Peyer's patch (tissue), 4 donors: ENCODE results near the gene TEAD3. TPM values are rescaled to one million over a fixed set of nuclear protein-coding genes. Genes with fewer than 3 reads are reported as not detected.
A peak's percentile ranks its signal among the peaks of the same experiment; 100 is the strongest.
"Not testable (repeated sequence)": the region's sequence is repeated elsewhere in the genome, so short reads cannot be mapped to it uniquely, and the experiment has no call there.

Experiments used
- DNase-seq, 3 donors: peaks; one replicate each; pipeline ENCODE4 v3.0.0-alpha.2; 2017 to 2019
- H3K27ac ChIP-seq, 4 donors: fragments of 200-600 bp; sonication (generic); one replicate each; pipeline ENCODE4 v1.5.1; 2016 to 2019
- H3K27me3 ChIP-seq, 2 donors: fragments of 200-600 bp; sonication (generic); one replicate each; pipeline ENCODE4 v1.5.1; 2019
- H3K36me3 ChIP-seq, 3 donors: fragments of 200-600 bp; sonication (generic); one replicate each; pipeline ENCODE4 v1.5.1; 2016 to 2019
- H3K4me1 ChIP-seq, 4 donors: fragments of 200-600 bp; sonication (generic); one replicate each; pipeline ENCODE4 v1.5.1; 2016 to 2019
- H3K4me3 ChIP-seq, 4 donors: fragments of 200-600 bp; sonication (generic); 1 replicate in 3 of 4; 2 replicates in 1 of 4; pipeline ENCODE4 v1.5.1; 2016 to 2019; ENCODE audit warnings: mild to moderate bottlenecking in 1 of 4
- H3K9me3 ChIP-seq, 4 donors: fragments of 200-600 bp; sonication (generic); one replicate each; pipeline ENCODE4 v1.5.1; 2016 to 2019; ENCODE audit warnings: mild to moderate bottlenecking in 1 of 4
- CTCF ChIP-seq, 6 experiments: fragments of 450-650 bp in 4 of 6; fragments of 200-600 bp in 2 of 6; sonication (generic) in 1 of 6; IDR thresholded peaks; one replicate each; pipeline ENCODE4 v1.5.1; 2017 to 2019; ENCODE audit warnings: antibody characterized with exemption in 6 of 6, mild to moderate bottlenecking in 3 of 6, moderate library complexity in 1 of 6
- POLR2A ChIP-seq, 2 donors: fragments of 450-650 bp; IDR thresholded peaks; one replicate each; pipeline ENCODE4 v1.5.1; 2017; ENCODE audit warnings: antibody characterized with exemption in 2 of 2, mild to moderate bottlenecking in 2 of 2, moderate library complexity in 2 of 2
- total RNA-seq, 4 donors: library from RNA; depleted of rRNA; stranded (reverse); fragments of >200 nt; gene quantifications; one replicate each; pipeline ENCODE4 v1.1.0, GENCODE V29; 2016

TEAD3 gene
- total RNA-seq = 10 to 100 TPM; 10.7 to 32.9 (median 27.4) TPM

- peak; percentile 26 to 85 (median 71) for DNase-seq
- Histone ChIP-seq H3K4me1 (peaks cover 0 to 42% (median 8%) of the 10 kb centered on the region in 4 donors), H3K36me3 (no peaks in the 10 kb centered on the region), H3K4me3 (peak within 1 kb of the TSS; percentile 81 to 99 (median 91)), H3K27ac (peak within 1 kb of the TSS; percentile 80 to 99 (median 98)), H3K27me3 (no peaks in the 10 kb centered on the region), H3K9me3 (no peaks in the 10 kb centered on the region)
- TF ChIP-seq POLR2A (IDR thresholded peaks at IDR 0.05) (peak in 1 of 2 donors; percentile 17), CTCF (IDR thresholded peaks at IDR 0.05) (peak in 1 of 6 experiments; percentile 1)
Measured at GRCh38 chr6:35496841-35497570, at the start of gene TEAD3. TEAD3 (minus strand) TSS chr6:35497079.

DNA sequence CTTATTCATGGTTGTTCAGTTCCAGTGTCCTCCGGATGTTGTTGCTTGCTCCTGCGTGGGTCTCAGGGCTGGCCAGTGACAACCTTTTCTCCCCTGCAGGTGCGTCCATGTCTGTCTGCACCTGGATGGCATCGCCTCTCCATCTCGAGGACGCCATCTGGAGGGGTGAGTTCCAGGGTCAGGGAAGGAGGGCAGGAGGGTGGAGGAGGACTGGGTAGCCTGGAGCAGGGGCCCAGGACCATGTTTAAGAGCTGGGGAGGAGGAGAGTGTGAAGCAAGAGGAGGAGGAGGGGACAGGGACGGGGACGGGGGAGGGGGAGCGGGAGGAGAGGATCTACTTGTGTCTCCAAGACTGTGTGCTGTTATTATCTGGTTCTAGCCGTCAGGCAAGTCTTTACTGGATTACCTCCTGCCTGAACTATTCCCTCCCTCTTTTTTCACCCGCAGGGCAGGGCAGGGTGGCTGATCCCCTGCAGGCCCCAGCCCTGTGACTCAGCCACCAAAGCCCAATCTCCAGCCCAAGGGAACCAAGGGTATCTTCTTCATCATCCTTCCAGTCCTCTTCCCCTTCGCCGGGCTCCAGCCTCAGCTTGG, 48.0 kb upstream of the TEAD3 start:
- Histone ChIP-seq H3K9me3 (no peaks in the 10 kb centered on the region), H3K36me3 (no peaks in the 10 kb centered on the region), H3K27ac (no peak overlapping the region), H3K27me3 (no peaks in the 10 kb centered on the region), H3K4me3 (no peak overlapping the region), H3K4me1 (no peaks in the 10 kb centered on the region)
- DNase-seq = no peak
- TF ChIP-seq POLR2A (IDR thresholded peaks at IDR 0.05) (no peak), CTCF (IDR thresholded peaks at IDR 0.05) (no peak)

GRCh38 chr6:35543459-35544193, 46.7 kb upstream of the TEAD3 start:
- Histone ChIP-seq H3K9me3 (no peaks in the 10 kb centered on the region), H3K4me3 (no peak overlapping the region), H3K36me3 (no peaks in the 10 kb centered on the region), H3K27me3 (no peaks in the 10 kb centered on the region), H3K4me1 (no peaks in the 10 kb centered on the region), H3K27ac (no peak overlapping the region)
- TF ChIP-seq CTCF (IDR thresholded peaks at IDR 0.05) (no peak), POLR2A (IDR thresholded peaks at IDR 0.05) (no peak)
- no peak for DNase-seq

DNA sequence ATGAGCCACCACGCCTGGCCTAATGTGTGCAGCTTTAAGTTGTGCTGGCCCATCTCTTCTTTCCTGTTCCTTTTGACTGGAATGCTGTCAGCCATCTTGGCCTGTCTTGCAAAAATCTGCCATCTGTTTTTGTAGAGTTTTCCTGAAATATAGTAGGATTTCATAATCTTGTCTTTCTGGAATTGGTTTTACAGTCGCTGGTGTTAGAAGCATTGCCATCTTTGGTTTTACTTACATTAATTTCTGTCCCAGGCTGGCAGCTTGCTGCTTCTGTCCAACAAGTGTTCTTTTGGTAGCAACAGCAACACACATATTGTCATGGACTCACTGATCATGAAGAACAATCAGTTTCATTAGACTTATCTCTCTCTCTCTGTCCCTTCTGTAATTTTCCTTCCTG, 45.0 kb upstream of the TEAD3 start:
- Histone ChIP-seq H3K36me3 (no peaks in the 10 kb centered on the region), H3K4me1 (no peaks in the 10 kb centered on the region), H3K27ac (no peak overlapping the region), H3K9me3 (no peaks in the 10 kb centered on the region), H3K4me3 (no peak overlapping the region), H3K27me3 (no peaks in the 10 kb centered on the region)
- TF ChIP-seq POLR2A (IDR thresholded peaks at IDR 0.05) = no peak
- no peak for TF ChIP-seq CTCF (IDR thresholded peaks at IDR 0.05)
- DNase-seq = no peak

DNA sequence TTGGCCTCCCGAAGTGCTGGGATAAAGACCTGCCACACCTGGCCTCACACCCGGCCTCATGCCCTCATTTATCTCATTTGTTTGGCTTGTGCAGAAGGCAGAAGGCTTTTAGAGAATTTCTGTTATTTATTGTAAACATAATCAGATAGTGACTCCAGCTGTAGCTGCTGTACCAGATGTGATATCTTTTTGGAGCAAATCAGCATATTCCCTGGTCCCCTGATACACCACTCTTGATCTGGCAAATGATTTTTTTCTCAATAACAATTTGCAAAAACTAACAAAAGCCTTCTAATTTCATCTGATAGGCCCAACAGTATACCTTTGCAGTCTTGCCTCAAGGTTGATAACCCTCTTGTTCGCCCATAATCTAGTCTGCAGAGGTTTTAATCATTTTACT, 42.3 kb upstream of the TEAD3 start:
- H3K27ac ChIP-seq = no peak overlapping the region
- no peak for TF ChIP-seq POLR2A (IDR thresholded peaks at IDR 0.05)
- no peak for TF ChIP-seq CTCF (IDR thresholded peaks at IDR 0.05)
- H3K4me1 ChIP-seq = no peaks in the 10 kb centered on the region
- no peaks in the 10 kb centered on the region for H3K36me3 ChIP-seq
- H3K27me3 ChIP-seq = no peaks in the 10 kb centered on the region
- DNase-seq = no peak
- H3K4me3 ChIP-seq = no peak overlapping the region
- no peaks in the 10 kb centered on the region for H3K9me3 ChIP-seq

DNA sequence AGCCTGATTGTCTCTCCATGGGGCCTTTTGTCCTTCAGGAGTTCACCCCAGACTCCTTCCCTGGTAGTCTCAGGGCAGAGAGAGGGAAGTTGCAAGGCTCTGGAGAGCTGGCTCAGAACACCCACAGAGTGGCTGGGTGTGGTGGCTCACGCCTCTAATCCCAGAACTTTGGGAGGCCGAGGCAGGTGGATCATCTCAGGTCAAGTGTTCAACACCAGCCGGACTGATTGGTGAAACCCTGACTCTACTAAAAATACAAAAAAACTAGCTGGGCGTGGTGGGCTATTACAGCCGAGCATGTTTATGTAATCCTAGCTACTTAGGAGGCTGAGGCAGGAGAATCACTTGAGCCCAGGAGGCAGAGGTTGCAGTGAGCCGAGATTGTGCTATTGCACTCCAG, 39.0 kb upstream of the TEAD3 start:
- not testable (repeated sequence) for H3K9me3 ChIP-seq, H3K27me3 ChIP-seq, H3K4me1 ChIP-seq, H3K36me3 ChIP-seq, H3K4me3 ChIP-seq, H3K27ac ChIP-seq, DNase-seq
